Prostate gland (tissue), 2 donors: ENCODE results near the gene ELMO1.

Experiments used
- POLR2A ChIP-seq: fragments of 450-650 bp; IDR thresholded peaks from one replicate; pipeline ENCODE4 v1.6.1; 2016; ENCODE audit warnings: antibody characterized with exemption, mild to moderate bottlenecking
- TF ChIP-seq, protein P1 (sequence below), 4 experiments: fragments of 200-600 bp in 2 of 4; fragments of 450-650 bp in 2 of 4; sonication (generic) in 2 of 4; IDR thresholded peaks; 1 replicate in 3 of 4; 2 replicates in 1 of 4; pipeline ENCODE4 v1.5.1; 2016 to 2019; ENCODE audit warnings: antibody characterized with exemption in 4 of 4, mild to moderate bottlenecking in 2 of 4, moderate library complexity in 2 of 4

- TF ChIP-seq POLR2A: no peak
- TF ChIP-seq, protein P1, sequence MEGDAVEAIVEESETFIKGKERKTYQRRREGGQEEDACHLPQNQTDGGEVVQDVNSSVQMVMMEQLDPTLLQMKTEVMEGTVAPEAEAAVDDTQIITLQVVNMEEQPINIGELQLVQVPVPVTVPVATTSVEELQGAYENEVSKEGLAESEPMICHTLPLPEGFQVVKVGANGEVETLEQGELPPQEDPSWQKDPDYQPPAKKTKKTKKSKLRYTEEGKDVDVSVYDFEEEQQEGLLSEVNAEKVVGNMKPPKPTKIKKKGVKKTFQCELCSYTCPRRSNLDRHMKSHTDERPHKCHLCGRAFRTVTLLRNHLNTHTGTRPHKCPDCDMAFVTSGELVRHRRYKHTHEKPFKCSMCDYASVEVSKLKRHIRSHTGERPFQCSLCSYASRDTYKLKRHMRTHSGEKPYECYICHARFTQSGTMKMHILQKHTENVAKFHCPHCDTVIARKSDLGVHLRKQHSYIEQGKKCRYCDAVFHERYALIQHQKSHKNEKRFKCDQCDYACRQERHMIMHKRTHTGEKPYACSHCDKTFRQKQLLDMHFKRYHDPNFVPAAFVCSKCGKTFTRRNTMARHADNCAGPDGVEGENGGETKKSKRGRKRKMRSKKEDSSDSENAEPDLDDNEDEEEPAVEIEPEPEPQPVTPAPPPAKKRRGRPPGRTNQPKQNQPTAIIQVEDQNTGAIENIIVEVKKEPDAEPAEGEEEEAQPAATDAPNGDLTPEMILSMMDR (IDR thresholded peaks at IDR 0.05): no peak
These were observed 83.3 kb downstream of the ELMO1 start for GRCh38 chr7:37365405-37365804.
